Liver (tissue), 9 donors: ENCODE results near the gene CACNA1I. TPM values are rescaled to one million over a fixed set of nuclear protein-coding genes. Genes with fewer than 3 reads are reported as not detected.

Source experiments
- DNase-seq: peaks from one replicate; pipeline ENCODE4 v3.0.0-alpha.2; 2017; ENCODE audit warnings: low spot score
- H3K27ac ChIP-seq, 2 donors: one replicate each; pipeline ENCODE4 v1.7.0; 2013; ENCODE audit warnings: inconsistent platforms in 2 of 2, low read length in 2 of 2, control low read depth in 1 of 2, low read depth in 1 of 2, mild to moderate bottlenecking in 1 of 2
- H3K27me3 ChIP-seq, 4 donors: one replicate each; pipeline versions ENCODE4 v1.6.1 to v1.7.0; 2013; ENCODE audit warnings: low read length in 3 of 4, inconsistent platforms in 1 of 4, mild to moderate bottlenecking in 1 of 4, moderate library complexity in 1 of 4; ENCODE audit not compliant: control insufficient read depth in 4 of 4, insufficient read depth in 4 of 4
- H3K36me3 ChIP-seq, 4 donors: one replicate each; pipeline versions ENCODE4 v1.6.1 to v1.7.0; 2013; ENCODE audit warnings: low read length in 3 of 4, mild to moderate bottlenecking in 3 of 4, low read depth in 1 of 4, moderate library complexity in 1 of 4; ENCODE audit not compliant: control insufficient read depth in 4 of 4, insufficient read depth in 3 of 4
- H3K4me1 ChIP-seq, 4 donors: one replicate each; pipeline versions ENCODE4 v1.6.1 to v1.7.0; 2013; ENCODE audit warnings: low read length in 3 of 4, mild to moderate bottlenecking in 3 of 4, moderate library complexity in 1 of 4; ENCODE audit not compliant: control insufficient read depth in 4 of 4, insufficient read depth in 4 of 4
- H3K4me3 ChIP-seq, 3 donors: one replicate each; pipeline versions ENCODE4 v1.6.1 to v1.7.0; 2013; ENCODE audit warnings: low read length in 3 of 3, control low read depth in 1 of 3, low read depth in 1 of 3, mild to moderate bottlenecking in 1 of 3
- H3K9ac ChIP-seq, 2 donors: one replicate each; pipeline ENCODE4 v1.7.0; 2013; ENCODE audit warnings: low read length in 2 of 2, mild to moderate bottlenecking in 2 of 2, moderate library complexity in 2 of 2, control low read depth in 1 of 2, low read depth in 1 of 2
- H3K9me3 ChIP-seq, 4 donors: one replicate each; pipeline versions ENCODE4 v1.6.1 to v1.7.0; 2013; ENCODE audit warnings: low read length in 3 of 4; ENCODE audit not compliant: control insufficient read depth in 4 of 4
- ATF3 ChIP-seq: IDR thresholded peaks from 2 replicates; pipeline ENCODE4 v1.6.1; 2016; ENCODE audit warnings: antibody characterized with exemption
- CTCF ChIP-seq: fragments of 150-350 bp; IDR thresholded peaks from 2 replicates; pipeline ENCODE4 v1.5.1; 2017; ENCODE audit warnings: improper control_type of control experiment, low read depth, low read length; ENCODE audit not compliant: missing input control
- EGR1 ChIP-seq, 2 donors: IDR thresholded peaks; 2 replicates each; pipeline ENCODE4 v1.6.1; 2016 to 2018; ENCODE audit warnings: antibody characterized with exemption in 2 of 2, low read depth in 2 of 2
- FOXA1 ChIP-seq: IDR thresholded peaks from 2 replicates; pipeline ENCODE4 v1.6.1; 2016; ENCODE audit warnings: antibody characterized with exemption
- FOXA2 ChIP-seq: IDR thresholded peaks from 2 replicates; pipeline ENCODE4 v1.6.1; 2016; ENCODE audit warnings: antibody characterized with exemption
- GABPA ChIP-seq, 2 donors: IDR thresholded peaks in 1 of 2; conservative IDR thresholded peaks in 1 of 2; 2 replicates each; pipeline ENCODE4 v1.6.1; 2016; ENCODE audit warnings: antibody characterized with exemption in 2 of 2, mild to moderate bottlenecking in 1 of 2, moderate library complexity in 1 of 2
- HNF4A ChIP-seq, 2 donors: conservative IDR thresholded peaks; 2 replicates each; pipeline ENCODE4 v1.6.1; 2016; ENCODE audit warnings: antibody characterized with exemption in 2 of 2, mild to moderate bottlenecking in 2 of 2
- HNF4G ChIP-seq: IDR thresholded peaks from 2 replicates; pipeline ENCODE4 v1.6.1; 2016; ENCODE audit warnings: antibody characterized with exemption
- JUND ChIP-seq, 2 donors: IDR thresholded peaks; 2 replicates each; pipeline ENCODE4 v1.6.1; 2016; ENCODE audit warnings: antibody characterized with exemption in 2 of 2
- MAX ChIP-seq: IDR thresholded peaks from 2 replicates; pipeline ENCODE4 v1.6.1; 2016; ENCODE audit warnings: antibody characterized with exemption
- NR2F2 ChIP-seq: IDR thresholded peaks from 2 replicates; pipeline ENCODE4 v1.6.1; 2016; ENCODE audit warnings: antibody characterized with exemption
- RAD21 ChIP-seq, 2 donors: IDR thresholded peaks; 2 replicates each; pipeline ENCODE4 v1.6.1; 2016; ENCODE audit warnings: antibody characterized with exemption in 2 of 2, mild to moderate bottlenecking in 2 of 2
- REST ChIP-seq: IDR thresholded peaks from 2 replicates; pipeline ENCODE4 v1.6.1; 2016; ENCODE audit warnings: antibody characterized with exemption, mild to moderate bottlenecking
- RXRA ChIP-seq, 2 donors: IDR thresholded peaks; 2 replicates each; pipeline ENCODE4 v1.6.1; 2017 to 2018; ENCODE audit warnings: antibody characterized with exemption in 2 of 2, mild to moderate bottlenecking in 1 of 2
- SP1 ChIP-seq: IDR thresholded peaks from 2 replicates; pipeline ENCODE4 v1.6.1; 2018; ENCODE audit warnings: antibody characterized with exemption, mild to moderate bottlenecking
- TAF1 ChIP-seq: conservative IDR thresholded peaks from 2 replicates; pipeline ENCODE4 v1.6.1; 2016; ENCODE audit warnings: antibody characterized with exemption, mild to moderate bottlenecking
- YY1 ChIP-seq: IDR thresholded peaks from 2 replicates; pipeline ENCODE4 v1.6.1; 2016; ENCODE audit warnings: antibody characterized with exemption, mild to moderate bottlenecking
- ZBTB33 ChIP-seq: IDR thresholded peaks from 2 replicates; pipeline ENCODE4 v1.6.1; 2016; ENCODE audit warnings: antibody characterized with exemption
- WGBS: extraction: QIAGEN DNeasy Blood & Tissue Kit; methylation state at CpG from one replicate; pipeline ENCODE4 v1.1.7; 2013; 5-methylcytosine and 5-hydroxymethylcytosine counted together
- polyA plus RNA-seq, 2 donors: library from polyadenylated mRNA; stranded (reverse) in 1 of 2; unstranded in 1 of 2; fragments of 200-250 nt in 1 of 2; fragments of >200 nt in 1 of 2; fragmentation: Nextera tagmentation in 1 of 2; extraction: Ambion mirVana in 1 of 2; gene quantifications; one replicate each; pipeline versions ENCODE4 v1.2.1 to v1.2.3, GENCODE V29; 2013 to 2015
- total RNA-seq, 2 donors: library from RNA; depleted of rRNA; stranded (reverse); fragments of >200 nt; gene quantifications; one replicate each; pipeline ENCODE4 v1.2.3, GENCODE V29; 2014
- donor health status: healthy.
- donor health status: healthy.
- donor health status: healthy.
- donor health status: healthy.
- donor health status: healthy.

CACNA1I gene
- total and polyA plus RNA-seq, 4 donors, result under 0.01 to 0.14 (median 0.01) TPM; not detected in 1

GRCh38 chr22:39528080-39528661 is 42.4 kb upstream of the CACNA1I start:
- H3K27ac ChIP-seq, result peak overlapping the region in 1 of 2 donors; percentile 28
- H3K9me3 ChIP-seq, result no peaks in the 10 kb centered on the region
- peaks cover 3 to 14% (median 9%) of the 10 kb centered on the region in 4 donors for H3K36me3 ChIP-seq
- no peak for TF ChIP-seq ZBTB33
- no peak for TF ChIP-seq JUND (IDR thresholded peaks at IDR 0.05)
- no peak for TF ChIP-seq HNF4A (conservative IDR thresholded peaks at IDR 0.05)
- no peak for TF ChIP-seq RXRA (IDR thresholded peaks at IDR 0.05)
- H3K9ac ChIP-seq, result no peak overlapping the region
- 71% methylated on average over 12 of the region's 12 CpGs for WGBS
- DNase-seq, result no peak
- H3K4me1 ChIP-seq, result peaks cover 17 to 67% (median 53%) of the 10 kb centered on the region in 4 donors
- no peaks in the 10 kb centered on the region for H3K27me3 ChIP-seq
- H3K4me3 ChIP-seq, result no peak overlapping the region

GRCh38 chr22:39528681-39529486 is 41.7 kb upstream of the CACNA1I start:
- no peaks in the 10 kb centered on the region for H3K27me3 ChIP-seq
- 35% methylated on average over 32 of the region's 32 CpGs for WGBS
- H3K9me3 ChIP-seq, result no peaks in the 10 kb centered on the region
- H3K9ac ChIP-seq, result peak overlapping the region in 1 of 2 donors; percentile 12
- DNase-seq, result peak; percentile 93
- TF ChIP-seq GABPA (IDR thresholded peaks at IDR 0.05 in 1 of 2, conservative IDR thresholded peaks at IDR 0.05 in 1 of 2) (peak; percentile 61 to 76), FOXA2 (no peak), SP1 (peak; percentile 61), CTCF (peak; percentile 95), EGR1 (IDR thresholded peaks at IDR 0.05; ENCODE audit: low read depth in 2 of 2) (no peak), ATF3 (no peak), RAD21 (IDR thresholded peaks at IDR 0.05) (peak; percentile 93 to 96), NR2F2 (no peak), JUND (IDR thresholded peaks at IDR 0.05) (no peak), ZBTB33 (no peak), HNF4A (conservative IDR thresholded peaks at IDR 0.05) (peak in 1 of 2 donors; percentile 27), HNF4G (no peak), YY1 (peak; percentile 59), REST (no peak), RXRA (IDR thresholded peaks at IDR 0.05) (peak in 1 of 2 donors; percentile 40), TAF1 (no peak), MAX (no peak), FOXA1 (no peak)
- H3K4me1 ChIP-seq, result peaks cover 17 to 63% (median 51%) of the 10 kb centered on the region in 4 donors
- H3K27ac ChIP-seq, result peak overlapping the region in 1 of 2 donors; percentile 28
- no peak overlapping the region for H3K4me3 ChIP-seq
- H3K36me3 ChIP-seq, result peaks cover 3 to 11% (median 7%) of the 10 kb centered on the region in 4 donors
